GM19023 (cell line): ENCODE measurements around the gene TMEM35A.
"Not testable (repeated sequence)": the region's sequence is repeated elsewhere in the genome, so short reads cannot be mapped to it uniquely, and the experiment has no call there.

Source experiments
- ATAC-seq: cut with Tn5 transposase; IDR thresholded peaks from one replicate; pipeline ENCODE4 v1.9.1; 2021; ENCODE audit warnings: mild to moderate bottlenecking, moderate library complexity; ENCODE audit not compliant: unreplicated experiment

Gene TMEM35A

DNA sequence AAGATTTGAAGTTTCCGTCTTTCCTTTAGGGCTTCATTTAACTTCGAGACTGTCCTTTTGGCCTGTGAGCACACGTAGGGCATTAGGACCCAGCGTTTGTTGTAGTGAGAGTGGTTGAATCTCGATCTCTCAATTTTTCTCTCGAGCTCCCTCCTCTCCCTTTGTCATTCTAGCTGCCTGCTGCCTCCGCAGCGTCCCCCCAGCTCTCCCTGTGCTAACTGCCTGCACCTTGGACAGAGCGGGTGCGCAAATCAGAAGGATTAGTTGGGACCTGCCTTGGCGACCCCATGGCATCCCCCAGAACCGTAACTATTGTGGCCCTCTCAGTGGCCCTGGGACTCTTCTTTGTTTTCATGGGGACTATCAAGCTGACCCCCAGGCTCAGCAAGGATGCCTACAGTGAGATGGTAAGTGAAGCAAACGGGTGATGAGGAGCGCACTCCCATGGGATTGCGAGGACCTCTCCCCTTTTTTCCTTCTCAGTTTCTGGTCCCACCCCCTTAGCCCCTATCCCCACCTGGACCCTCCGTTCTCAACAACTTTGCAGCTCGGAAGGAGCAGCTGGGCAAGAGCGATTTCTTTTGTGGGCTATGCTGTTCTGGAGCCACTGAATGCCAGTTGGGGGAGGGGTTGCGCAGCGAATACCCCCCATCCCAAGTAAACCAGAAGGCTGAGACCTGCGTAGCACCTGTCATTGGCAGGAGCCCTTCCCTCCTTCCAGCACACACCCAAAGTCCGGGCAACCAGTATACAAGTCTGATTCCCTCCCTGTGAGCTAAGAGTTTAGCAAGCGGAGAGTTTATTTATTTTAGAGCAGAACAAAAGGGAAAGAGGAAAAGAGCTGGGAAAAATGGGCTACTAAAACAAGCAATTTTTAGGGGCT lies at the start of gene TMEM35A:
Gene TMEM35A, plus strand, starts transcription at position 164 of the 883 bp plus-strand sequence. Its CDS starts 124 bp downstream, at position 288.
- ATAC-seq = no peak

DNA sequence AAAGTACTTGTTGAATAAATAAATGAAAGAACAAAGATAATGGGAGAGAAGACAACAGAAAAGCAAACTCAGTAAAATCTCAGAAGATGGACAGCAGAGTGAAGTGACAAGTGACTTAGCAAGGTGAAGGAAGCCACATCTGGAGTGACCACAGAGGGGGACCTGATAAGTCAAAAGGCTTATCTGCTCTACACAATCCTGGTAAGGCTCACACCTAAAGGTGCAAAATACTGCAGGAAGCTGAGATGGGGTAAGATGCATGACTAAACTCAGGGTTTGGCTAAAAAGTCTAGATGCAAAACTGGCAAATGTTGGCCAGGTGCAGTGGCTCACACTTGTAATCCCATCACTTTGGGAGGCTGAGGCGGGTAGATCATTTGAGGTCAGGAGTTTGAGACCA lies 49.0 kb upstream of the TMEM35A start:
- ATAC-seq = no peak

DNA sequence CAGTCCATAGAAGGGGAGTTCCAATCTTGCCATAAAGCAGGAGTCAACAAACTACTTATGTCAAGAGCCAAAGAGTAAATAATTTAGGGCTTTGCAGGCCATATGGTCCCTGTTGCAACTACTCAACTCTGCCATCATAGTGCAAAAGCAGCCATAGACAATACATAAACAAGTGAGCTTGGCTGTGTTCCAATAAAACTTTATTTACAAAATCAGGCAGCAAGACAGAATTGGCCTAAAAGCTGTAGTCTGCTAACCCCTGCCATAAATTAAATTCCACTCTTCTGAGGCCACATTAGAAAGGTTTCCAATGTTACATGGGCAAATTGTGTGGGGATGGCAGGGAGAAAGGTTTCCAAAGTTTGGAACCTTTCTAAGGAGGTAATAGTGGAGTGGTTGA lies 41.4 kb upstream of the TMEM35A start:
- no peak for ATAC-seq

GRCh38 chrX:101040197-101040596 lies 38.5 kb upstream of the TMEM35A start:
- no peak for ATAC-seq

DNA sequence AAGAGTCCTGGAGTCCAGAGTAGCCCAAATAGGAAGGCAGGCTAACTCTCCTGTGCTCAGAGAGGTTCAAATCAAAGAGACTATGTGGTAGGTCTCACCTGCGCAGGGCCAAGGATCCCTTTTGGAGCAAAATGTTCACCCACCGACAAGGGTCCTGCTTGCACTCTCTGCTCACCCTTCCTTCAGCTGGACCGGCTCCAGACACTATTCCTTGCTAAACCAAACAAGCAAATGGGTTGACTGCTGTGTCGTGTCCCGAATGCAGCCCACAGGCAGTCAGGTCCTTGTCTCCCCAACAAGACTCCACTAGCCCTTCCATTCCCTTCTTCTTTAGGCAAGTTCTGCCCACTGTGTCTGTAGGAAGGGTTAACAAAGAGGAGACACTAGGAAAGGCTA lies 27.5 kb upstream of the TMEM35A start:
- ATAC-seq = peak; percentile 6

DNA sequence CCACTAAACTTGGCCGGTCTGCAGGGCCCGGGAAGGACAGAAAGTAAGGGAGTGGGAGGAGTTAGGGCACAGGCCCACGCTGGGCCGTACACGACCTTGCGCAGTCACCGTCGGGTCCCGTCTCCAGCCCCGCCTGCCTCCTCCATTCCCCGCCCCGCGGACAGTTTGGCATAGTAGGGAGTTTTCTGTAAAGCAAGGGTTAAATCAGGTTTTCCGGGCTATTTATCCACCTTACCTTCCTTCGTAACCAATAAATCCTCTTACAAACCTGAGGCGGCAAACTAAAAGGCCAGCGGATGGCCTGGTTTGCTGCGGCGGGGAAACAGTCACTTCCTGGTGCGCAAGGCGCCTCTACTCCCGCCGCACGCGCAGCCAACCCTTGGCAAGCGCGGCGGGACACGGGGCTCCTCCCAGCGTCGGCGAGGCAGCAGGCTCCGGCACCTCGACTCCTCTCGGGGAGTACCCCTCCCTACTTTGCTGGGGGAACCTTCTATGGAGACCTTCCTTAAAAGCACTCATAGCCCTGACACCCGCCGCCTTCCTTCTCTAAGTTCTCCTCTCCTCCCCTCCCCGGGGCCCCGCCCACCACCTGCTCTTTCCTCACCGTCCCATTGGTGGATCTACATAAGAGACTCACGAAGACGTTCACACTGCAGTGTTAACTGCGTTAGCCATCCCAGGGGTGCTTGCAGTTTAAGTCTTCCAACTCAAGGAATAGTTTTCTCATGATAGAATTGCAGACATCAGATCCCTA lies 27.0 kb upstream of the TMEM35A start, which contains the start of gene TRMT2B:
Gene TRMT2B, minus strand, starts transcription at position 563 of the 754 bp plus-strand sequence. CDS start 9,822 bp downstream, outside the sequence.
- peak; percentile 96 for ATAC-seq

- ATAC-seq = not testable (repeated sequence)
Measured at GRCh38 chrX:101056551-101056950, 22.1 kb upstream of the TMEM35A start.

DNA sequence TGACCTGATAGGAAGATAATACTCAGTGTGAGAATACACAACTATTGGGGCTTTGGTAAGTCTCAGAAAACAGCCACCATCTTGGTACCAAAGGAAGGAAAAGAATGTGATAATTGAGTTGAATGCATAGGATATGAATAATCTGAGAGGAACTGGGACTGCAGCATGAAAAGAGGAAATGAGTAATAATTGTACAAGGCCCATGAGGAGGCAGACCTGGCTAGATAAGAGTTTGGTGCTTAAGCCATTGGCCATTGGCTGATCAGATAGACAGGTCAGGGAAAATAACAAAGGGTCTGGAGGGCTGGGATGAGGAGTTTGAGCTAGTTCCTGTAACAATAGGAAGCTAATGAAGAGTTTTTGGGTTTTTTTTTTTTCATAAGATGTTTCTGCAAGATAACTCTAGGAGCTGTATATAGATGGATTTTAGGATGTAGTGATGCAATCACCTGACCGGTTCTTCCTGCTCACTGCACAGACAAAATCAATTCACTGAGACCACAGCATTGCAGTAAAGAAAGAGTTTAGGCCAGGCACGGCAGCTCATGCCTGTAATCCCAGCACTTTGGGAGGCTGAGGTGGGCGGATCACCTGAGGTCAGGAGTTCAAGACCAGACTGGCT lies 21.5 kb upstream of the TMEM35A start:
- ATAC-seq = peak; percentile 77

GRCh38 chrX:101062176-101062575 lies 16.5 kb upstream of the TMEM35A start:
- no peak for ATAC-seq

- no peak for ATAC-seq
Measured at GRCh38 chrX:101071582-101071981, 7.1 kb upstream of the TMEM35A start.

- ATAC-seq = no peak
Measured at GRCh38 chrX:101079736-101080270, 1.1 kb downstream of the TMEM35A start.

DNA sequence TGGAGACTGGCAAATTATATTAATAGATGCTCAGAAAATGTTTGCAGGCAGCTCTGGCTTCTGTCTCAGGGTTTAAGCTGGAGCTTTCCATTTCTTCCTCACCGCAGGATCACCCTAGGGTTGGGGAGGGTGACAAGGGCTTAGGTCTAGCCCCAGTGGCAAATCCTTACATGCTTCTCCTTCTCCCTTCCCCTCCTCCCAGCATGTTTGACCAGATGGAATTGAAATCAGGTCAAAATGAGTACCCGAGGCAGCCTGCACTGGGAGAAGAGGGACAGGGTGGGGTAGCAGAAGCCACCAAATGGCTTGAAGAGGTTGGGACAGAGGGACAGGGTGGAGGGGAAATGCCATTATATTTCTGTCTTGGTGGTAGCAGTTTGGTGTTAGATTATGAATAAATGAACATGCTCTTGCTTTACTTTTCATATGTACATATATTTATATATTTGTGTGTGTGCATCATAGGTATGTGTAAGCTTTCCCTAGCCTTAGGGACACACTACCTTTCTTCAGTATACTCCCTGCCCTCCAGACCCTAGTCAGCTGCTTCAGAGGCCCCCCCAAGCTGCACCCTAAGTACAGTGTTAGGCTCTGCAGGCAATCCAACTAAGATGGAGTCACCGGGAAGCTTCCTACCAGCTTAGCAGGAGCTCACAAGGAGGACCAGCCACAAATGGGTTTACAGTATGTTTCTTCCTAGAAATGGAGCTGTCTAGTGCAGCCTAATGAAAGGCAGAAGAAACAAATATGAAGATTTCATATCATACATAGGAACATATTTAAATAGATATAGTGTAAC lies 1.8 kb downstream of the TMEM35A start:
- no peak for ATAC-seq

GRCh38 chrX:101081231-101081630 lies 2.6 kb downstream of the TMEM35A start:
- no peak for ATAC-seq

DNA sequence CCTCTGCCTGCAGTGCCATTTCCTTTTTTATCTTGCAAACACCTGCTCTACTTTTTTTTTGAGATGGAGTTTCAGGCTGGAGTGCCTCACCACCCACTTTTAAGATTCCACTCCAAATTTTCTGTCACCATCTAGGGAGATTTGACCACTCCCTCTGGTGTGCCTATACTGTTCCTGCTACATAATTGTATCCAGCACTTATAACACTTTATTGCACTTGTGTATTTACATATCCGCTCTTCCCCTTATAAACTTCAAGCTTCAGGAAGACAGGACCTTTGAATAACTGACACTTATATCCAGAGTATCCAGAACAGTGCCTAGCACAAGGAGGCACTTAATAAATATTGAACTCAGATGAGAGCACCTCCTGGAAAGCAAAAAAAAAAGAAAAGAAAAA lies 13.1 kb downstream of the TMEM35A start:
- no peak for ATAC-seq

DNA sequence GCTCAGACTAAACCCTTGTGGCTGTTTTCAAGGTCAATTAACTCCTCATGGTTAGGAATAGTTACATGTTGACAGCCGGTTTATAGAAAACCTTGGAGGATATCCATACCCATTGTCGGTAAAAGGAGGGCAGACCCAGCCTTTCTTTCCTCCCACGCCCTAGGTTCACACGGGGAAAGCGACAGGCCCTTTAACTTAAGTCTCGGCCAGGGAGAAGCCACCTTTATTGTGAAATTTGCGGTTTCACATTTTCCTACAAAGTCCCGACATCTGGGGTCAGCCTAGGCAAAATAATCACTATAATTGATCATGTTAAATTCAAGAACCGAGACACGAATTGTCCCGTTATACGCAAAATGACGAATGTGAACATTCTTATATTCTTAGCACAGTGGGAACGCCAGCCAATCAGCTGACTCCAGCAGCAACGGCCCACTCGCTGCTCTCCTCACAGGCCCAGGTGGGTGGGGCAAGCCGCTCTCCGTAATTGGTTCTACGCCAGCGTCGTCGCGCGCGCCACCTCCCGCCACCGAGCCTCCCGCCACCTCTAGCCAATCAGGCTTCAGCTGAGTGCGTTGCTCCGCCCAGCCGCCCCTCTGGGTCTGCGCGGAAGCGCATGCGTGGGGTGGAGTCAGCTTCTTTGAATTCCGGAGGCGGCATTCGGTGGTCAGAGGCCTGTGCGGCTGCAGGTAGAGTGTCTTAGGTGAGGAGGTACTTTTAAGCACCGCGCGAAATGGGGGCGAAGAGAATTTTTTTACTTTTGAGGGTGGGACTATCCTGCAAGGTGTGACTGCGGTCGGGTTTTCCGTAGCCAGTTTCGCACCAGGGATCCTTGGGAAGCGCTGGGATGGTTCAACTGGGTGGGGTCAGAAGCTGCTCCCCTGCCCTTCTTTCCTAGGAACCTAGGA lies 19.1 kb downstream of the TMEM35A start, which contains the start of gene CENPI:
Gene CENPI, plus strand, starts transcription at position 659 of the 908 bp plus-strand sequence. CDS start 2,867 bp downstream, outside the sequence.
- ATAC-seq = peak; percentile 100

- no peak for ATAC-seq
Measured at GRCh38 chrX:101108284-101108683, 29.6 kb downstream of the TMEM35A start.

GRCh38 chrX:101117701-101118100 lies 39.0 kb downstream of the TMEM35A start:
- no peak for ATAC-seq

DNA sequence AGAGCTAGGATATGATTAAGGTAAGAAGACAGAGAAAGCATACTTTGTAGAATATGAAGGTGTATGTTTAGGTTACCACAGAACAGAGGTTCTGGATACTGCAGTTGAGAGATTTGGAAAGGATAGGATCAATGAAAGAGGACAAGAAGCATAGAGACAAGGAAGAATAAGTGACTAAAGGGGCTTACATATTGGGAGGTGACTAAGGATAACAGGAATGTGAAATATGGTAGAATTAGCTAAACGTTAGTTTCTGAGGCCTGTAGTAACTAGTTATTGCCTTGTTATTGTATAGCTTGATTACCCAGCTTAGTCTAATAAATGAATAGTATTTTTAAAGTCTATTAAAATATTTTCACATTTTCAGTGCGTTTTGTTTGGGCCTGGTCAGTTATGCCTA lies 57.6 kb downstream of the TMEM35A start:
- no peak for ATAC-seq
